Brain pericyte (primary cell): Measurements from ENCODE around the gene KRTAP4-16.
"Not testable (repeated sequence)": the region's sequence is repeated elsewhere in the genome, so short reads cannot be mapped to it uniquely, and the experiment has no call there.

Experiments
- DNase-seq: peaks from one replicate; pipeline ENCODE4 v3.0.0-alpha.2; 2012; ENCODE audit warnings: low read depth, low spot score

KRTAP4-16 gene

GRCh38 chr17:41076788-41077187, 25.2 kb downstream of the KRTAP4-16 start:
- no peak for DNase-seq

- no peak for DNase-seq
Observed at GRCh38 chr17:41073676-41074075, 28.3 kb downstream of the KRTAP4-16 start.

GRCh38 chr17:41071606-41072360, 30.2 kb downstream of the KRTAP4-16 start:
- DNase-seq, result no peak

GRCh38 chr17:41069031-41069430, 33.0 kb downstream of the KRTAP4-16 start:
- DNase-seq, result no peak

- DNase-seq, result no peak
Observed at GRCh38 chr17:41067281-41067680, 34.7 kb downstream of the KRTAP4-16 start.

GRCh38 chr17:41065829-41066624, 36.0 kb downstream of the KRTAP4-16 start, which contains the start of gene KRTAP2-4:
TSS of gene KRTAP2-4 (minus strand) at chr17:41065879. CDS start at chr17:41065845, 34 bp downstream.
- DNase-seq, result no peak

- not testable (repeated sequence) for DNase-seq
Observed at GRCh38 chr17:41065016-41065689, 36.9 kb downstream of the KRTAP4-16 start.

GRCh38 chr17:41064301-41064700, 37.7 kb downstream of the KRTAP4-16 start:
- no peak for DNase-seq

GRCh38 chr17:41063449-41063848, 38.6 kb downstream of the KRTAP4-16 start:
- no peak for DNase-seq

GRCh38 chr17:41061964-41062363, 40.0 kb downstream of the KRTAP4-16 start:
- no peak for DNase-seq

GRCh38 chr17:41060052-41060604, 41.9 kb downstream of the KRTAP4-16 start, which contains the start of gene KRTAP2-3:
TSS of gene KRTAP2-3 (minus strand) at chr17:41060114. CDS start at chr17:41060050, 64 bp downstream.
- no peak for DNase-seq

GRCh38 chr17:41059276-41060051, 42.5 kb downstream of the KRTAP4-16 start:
- DNase-seq, result not testable (repeated sequence)

- DNase-seq, result no peak
Observed at GRCh38 chr17:41058741-41059140, 43.3 kb downstream of the KRTAP4-16 start.

- no peak for DNase-seq
Observed at GRCh38 chr17:41057547-41057946, 44.5 kb downstream of the KRTAP4-16 start.

- DNase-seq, result not testable (repeated sequence)
Observed at GRCh38 chr17:41055130-41055529, 46.9 kb downstream of the KRTAP4-16 start, which contains the start of gene KRTAP2-2. TSS of gene KRTAP2-2 (minus strand) at chr17:41055230. CDS start at chr17:41055211, 19 bp downstream.

GRCh38 chr17:41054556-41054955, 47.5 kb downstream of the KRTAP4-16 start:
- DNase-seq, result not testable (repeated sequence)

- DNase-seq, result no peak
Observed at GRCh38 chr17:41054025-41054424, 48.0 kb downstream of the KRTAP4-16 start.

- no peak for DNase-seq
Observed at GRCh38 chr17:41052566-41052965, 49.4 kb downstream of the KRTAP4-16 start.
